ENCODE results near the gene STEAP3. TPM values are rescaled to one million over a fixed set of nuclear protein-coding genes. Genes with fewer than 3 reads are reported as not detected.

STEAP3 gene
- total RNA-seq, 1 experiment from 2014 or later = 32.3 TPM

DNA sequence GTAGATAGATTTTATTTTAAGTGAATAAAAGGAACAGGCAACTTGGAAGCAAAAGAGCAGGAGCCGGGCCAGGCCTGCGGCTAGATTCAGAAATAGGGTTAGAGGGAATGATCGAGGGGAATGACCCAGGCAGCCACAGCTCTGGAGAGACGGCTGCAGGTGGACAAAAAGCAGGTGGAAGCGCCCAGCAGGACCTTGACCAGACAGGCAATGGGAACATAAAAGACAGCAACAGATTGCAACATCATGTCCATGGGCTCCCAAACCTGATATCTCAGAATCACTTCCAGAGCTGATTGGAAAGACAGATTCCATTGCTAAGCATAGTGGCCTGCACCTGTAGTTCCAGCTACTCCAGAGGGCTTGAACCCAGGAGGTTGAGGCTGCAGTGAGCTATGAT, 28.6 kb upstream of the STEAP3 start:
- Histone ChIP-seq H3K4me2 (ENCODE audit: low read length) (no peak overlapping the region), H3K4me3 (replicated peaks in 1 of 2; ENCODE audit: low read depth in 1 of 2, low read length in 2 of 2) (no peak overlapping the region), H3K9me2 (ENCODE audit: insufficient read depth) (no peaks in the 10 kb centered on the region), H3K4me1 (ENCODE audit: control insufficient read depth in 1 of 2, insufficient read depth in 2 of 2, low read length in 2 of 2) (no peaks in the 10 kb centered on the region), H2AFZ (ENCODE audit: low read depth, low read length, poor library complexity, severe bottlenecking) (no peak overlapping the region), H3K27me3 (ENCODE audit: insufficient read depth, low read length) (peaks cover 48% of the 10 kb centered on the region; the same call in 1 of the 2 replicates), H3K9ac (ENCODE audit: low read length) (no peak overlapping the region), H3K36me3 (ENCODE audit: control insufficient read depth in 1 of 2, insufficient read depth in 2 of 2, low read length in 2 of 2) (no peaks in the 10 kb centered on the region), H4K20me1 (ENCODE audit: insufficient read depth) (no peaks in the 10 kb centered on the region), H3K9me3 (ENCODE audit: control insufficient read depth in 1 of 2, insufficient read depth in 1 of 2, low read depth in 1 of 2, low read length in 2 of 2) (no peaks in the 10 kb centered on the region), H3K79me2 (ENCODE audit: insufficient read depth, low read length) (no peaks in the 10 kb centered on the region), H3K27ac (ENCODE audit: low read depth, low read length) (no peak overlapping the region)
- ChIA-PET POLR2A (no interaction called here), CTCF (no interaction called here), RAD21 (ENCODE audit: low non-redundant PET in 1 of 2, low total read pairs in 2 of 2, uncharacterized antibody in 2 of 2, unreplicated experiment in 2 of 2) (no interaction called here)
- no peak for ATAC-seq
- no peak for TF ChIP-seq SRF (IDR thresholded peaks at IDR 0.05; ENCODE audit: low read depth)
- no peak for TF ChIP-seq JUND (IDR thresholded peaks at IDR 0.05)
- no peak for TF ChIP-seq ELF1 (IDR thresholded peaks at IDR 0.05; ENCODE audit: borderline replicate concordance, low read depth)
- no peak for TF ChIP-seq FOSL1 (IDR thresholded peaks at IDR 0.05; ENCODE audit: low read depth)
- no peak for TF ChIP-seq POLR2A (IDR thresholded peaks at IDR 0.05; ENCODE audit: borderline replicate concordance, extremely low read depth, insufficient read depth, insufficient read length)
- TF ChIP-seq EZH2phosphoT487 (IDR thresholded peaks at IDR 0.05; ENCODE audit: borderline replicate concordance) = no peak
- no peak for TF ChIP-seq SIN3A (IDR thresholded peaks at IDR 0.05; ENCODE audit: low read depth)
- TF ChIP-seq, protein P1, sequence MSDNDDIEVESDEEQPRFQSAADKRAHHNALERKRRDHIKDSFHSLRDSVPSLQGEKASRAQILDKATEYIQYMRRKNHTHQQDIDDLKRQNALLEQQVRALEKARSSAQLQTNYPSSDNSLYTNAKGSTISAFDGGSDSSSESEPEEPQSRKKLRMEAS (IDR thresholded peaks at IDR 0.05) = no peak
- no peak for TF ChIP-seq YY1 (IDR thresholded peaks at IDR 0.05; ENCODE audit: extremely low read depth, insufficient replicate concordance, low read depth, low read length)
- no peak for TF ChIP-seq RAD21 (IDR thresholded peaks at IDR 0.05; ENCODE audit: low read depth)
- TF ChIP-seq TCF7L2 (IDR thresholded peaks at IDR 0.05; ENCODE audit: borderline replicate concordance, extremely low read depth, insufficient read depth, insufficient read length) = no peak
- TF ChIP-seq, protein P2, sequence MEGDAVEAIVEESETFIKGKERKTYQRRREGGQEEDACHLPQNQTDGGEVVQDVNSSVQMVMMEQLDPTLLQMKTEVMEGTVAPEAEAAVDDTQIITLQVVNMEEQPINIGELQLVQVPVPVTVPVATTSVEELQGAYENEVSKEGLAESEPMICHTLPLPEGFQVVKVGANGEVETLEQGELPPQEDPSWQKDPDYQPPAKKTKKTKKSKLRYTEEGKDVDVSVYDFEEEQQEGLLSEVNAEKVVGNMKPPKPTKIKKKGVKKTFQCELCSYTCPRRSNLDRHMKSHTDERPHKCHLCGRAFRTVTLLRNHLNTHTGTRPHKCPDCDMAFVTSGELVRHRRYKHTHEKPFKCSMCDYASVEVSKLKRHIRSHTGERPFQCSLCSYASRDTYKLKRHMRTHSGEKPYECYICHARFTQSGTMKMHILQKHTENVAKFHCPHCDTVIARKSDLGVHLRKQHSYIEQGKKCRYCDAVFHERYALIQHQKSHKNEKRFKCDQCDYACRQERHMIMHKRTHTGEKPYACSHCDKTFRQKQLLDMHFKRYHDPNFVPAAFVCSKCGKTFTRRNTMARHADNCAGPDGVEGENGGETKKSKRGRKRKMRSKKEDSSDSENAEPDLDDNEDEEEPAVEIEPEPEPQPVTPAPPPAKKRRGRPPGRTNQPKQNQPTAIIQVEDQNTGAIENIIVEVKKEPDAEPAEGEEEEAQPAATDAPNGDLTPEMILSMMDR (IDR thresholded peaks at IDR 0.05 in 2 of 3, conservative IDR thresholded peaks at IDR 0.05 in 1 of 3; ENCODE audit: borderline replicate concordance in 1 of 3, insufficient read depth in 1 of 3, low read depth in 2 of 3, low read length in 2 of 3) = no peak
- no peak for TF ChIP-seq POLR2AphosphoS5 (IDR thresholded peaks at IDR 0.05; ENCODE audit: low read depth, low read length)
- no peak for TF ChIP-seq CEBPB (IDR thresholded peaks at IDR 0.05; ENCODE audit: low read depth)
- no peak for TF ChIP-seq CBX3 (IDR thresholded peaks at IDR 0.05; ENCODE audit: low read depth)
- TF ChIP-seq EZH2 (IDR thresholded peaks at IDR 0.05) = no peak
- TF ChIP-seq, protein P3, sequence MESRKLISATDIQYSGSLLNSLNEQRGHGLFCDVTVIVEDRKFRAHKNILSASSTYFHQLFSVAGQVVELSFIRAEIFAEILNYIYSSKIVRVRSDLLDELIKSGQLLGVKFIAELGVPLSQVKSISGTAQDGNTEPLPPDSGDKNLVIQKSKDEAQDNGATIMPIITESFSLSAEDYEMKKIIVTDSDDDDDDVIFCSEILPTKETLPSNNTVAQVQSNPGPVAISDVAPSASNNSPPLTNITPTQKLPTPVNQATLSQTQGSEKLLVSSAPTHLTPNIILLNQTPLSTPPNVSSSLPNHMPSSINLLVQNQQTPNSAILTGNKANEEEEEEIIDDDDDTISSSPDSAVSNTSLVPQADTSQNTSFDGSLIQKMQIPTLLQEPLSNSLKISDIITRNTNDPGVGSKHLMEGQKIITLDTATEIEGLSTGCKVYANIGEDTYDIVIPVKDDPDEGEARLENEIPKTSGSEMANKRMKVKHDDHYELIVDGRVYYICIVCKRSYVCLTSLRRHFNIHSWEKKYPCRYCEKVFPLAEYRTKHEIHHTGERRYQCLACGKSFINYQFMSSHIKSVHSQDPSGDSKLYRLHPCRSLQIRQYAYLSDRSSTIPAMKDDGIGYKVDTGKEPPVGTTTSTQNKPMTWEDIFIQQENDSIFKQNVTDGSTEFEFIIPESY (IDR thresholded peaks at IDR 0.05; ENCODE audit: extremely low read depth, insufficient replicate concordance, low read length) = no peak
- TF ChIP-seq EGR1 (IDR thresholded peaks at IDR 0.05; ENCODE audit: low read depth) = no peak
- no peak for DNase-seq (ENCODE audit: low read depth, low spot score)
- BruUV-seq (replicated peaks) = no TSS peak
- intact Hi-C loops (cut with micrococcal nuclease) = no loop called here

All from HCT116 (cell line).